HAP-1 (cell line): ENCODE results near the gene RAPSN.

Experiments used
- DNase-seq, 2 experiments: peaks; one replicate each; pipeline ENCODE4 v3.0.0-alpha.2; 2016 to 2020; ENCODE audit warnings: low spot score in 2 of 2
- H3K27me3 ChIP-seq: fragments of 250-450 bp; sonication (Bioruptor Pico); 2 replicates; pipeline ENCODE4 v1.5.1; 2020; ENCODE audit warnings: low read depth, mild to moderate bottlenecking, moderate library complexity
- H3K36me3 ChIP-seq: fragments of 250-450 bp; sonication (Bioruptor Pico); replicated peaks from 2 replicates; pipeline ENCODE4 v1.5.1; 2020; ENCODE audit warnings: mild to moderate bottlenecking
- H3K4me1 ChIP-seq: fragments of 250-450 bp; sonication (Bioruptor Pico); 2 replicates; pipeline ENCODE4 v1.5.1; 2020; ENCODE audit warnings: mild to moderate bottlenecking
- H3K4me3 ChIP-seq: fragments of 250-450 bp; sonication (Bioruptor Pico); 2 replicates; pipeline ENCODE4 v1.5.1; 2020; ENCODE audit warnings: mild to moderate bottlenecking, moderate library complexity
- H3K9me3 ChIP-seq: fragments of 250-450 bp; sonication (Bioruptor Pico); 2 replicates; pipeline ENCODE4 v1.5.1; 2020; ENCODE audit warnings: mild to moderate bottlenecking, moderate library complexity
- in situ Hi-C: fragments of 300-500 bp; cut with MboI; formaldehyde crosslinking; loops from 3 replicates; pipeline ENCODE4 v1.14.3; 2020; ENCODE audit warnings: low sequenced_read_pairs, inconsistent platforms, mixed read lengths

RAPSN gene

DNA sequence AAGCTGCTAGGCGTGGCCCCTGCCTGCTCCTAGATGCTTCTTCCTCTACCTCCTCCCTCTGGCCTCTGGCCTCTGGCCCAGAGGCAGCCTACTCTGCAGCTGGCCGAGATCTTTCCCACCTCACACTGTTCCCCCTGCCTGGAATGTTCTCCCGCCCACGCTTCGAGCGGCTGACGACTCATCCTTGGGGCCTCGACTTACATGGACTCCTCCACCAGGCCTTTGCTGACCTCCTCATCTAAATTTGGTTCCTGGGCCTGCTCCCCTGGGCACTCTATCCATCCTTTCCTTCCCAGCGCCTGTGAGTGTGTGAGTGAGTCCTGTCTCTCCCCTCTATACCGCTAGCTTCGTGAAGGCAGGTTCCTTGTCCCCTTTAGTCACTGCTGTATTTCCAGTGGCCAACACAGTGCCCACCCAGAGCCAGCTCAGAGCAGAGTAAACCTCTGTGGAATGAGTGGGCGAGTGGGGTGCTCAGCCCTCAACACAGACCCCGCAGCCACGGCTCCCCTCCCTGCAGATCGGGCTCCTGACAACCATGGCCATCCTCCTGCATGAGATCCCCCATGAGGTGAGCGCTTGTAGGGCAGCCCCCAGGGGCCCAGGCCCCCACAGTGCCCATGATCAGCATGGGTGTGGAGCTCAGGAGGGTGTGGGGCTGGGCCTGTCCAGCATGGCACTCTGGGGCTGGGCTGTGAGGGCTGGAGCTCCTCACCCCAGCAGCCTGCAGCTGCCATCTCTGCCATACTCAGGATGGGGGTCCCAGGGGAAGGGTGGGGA lies 34.8 kb downstream of the RAPSN start:
- H3K36me3 ChIP-seq, result peaks cover 71% of the 10 kb centered on the region
- DNase-seq, result no peak

DNA sequence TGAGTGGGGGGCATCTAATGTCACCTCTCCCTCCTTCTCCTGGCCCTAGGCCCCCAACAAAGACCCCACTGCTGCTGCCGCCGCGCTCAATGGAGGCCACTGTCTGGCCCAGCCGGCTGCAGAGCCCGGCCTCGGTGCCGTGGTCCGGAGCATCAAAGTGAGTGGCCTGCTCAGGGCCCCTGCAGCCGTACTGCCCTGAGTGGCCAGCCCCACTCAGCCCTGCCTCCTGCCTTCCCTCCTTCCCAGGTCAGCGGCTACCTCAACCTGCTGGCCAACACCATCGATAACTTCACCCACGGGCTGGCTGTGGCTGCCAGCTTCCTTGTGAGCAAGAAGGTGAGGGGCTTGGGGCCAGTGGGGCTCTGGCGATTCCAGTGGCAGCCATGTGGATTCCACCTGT lies 35.6 kb downstream of the RAPSN start:
- Histone ChIP-seq H3K36me3 (peaks cover 63% of the 10 kb centered on the region), H3K27me3 (no peaks in the 10 kb centered on the region), H3K4me3 (no peak overlapping the region), H3K9me3 (no peaks in the 10 kb centered on the region), H3K4me1 (peaks cover 7% of the 10 kb centered on the region; the same call in 1 of the 2 replicates)
- no peak for DNase-seq
- in situ Hi-C loops, result no loop called here

More for the DNA sequence above, 34.8 kb downstream of the RAPSN start:
- in situ Hi-C loops, result no loop called here
- H3K4me3 ChIP-seq, result no peak overlapping the region
- H3K4me1 ChIP-seq, result peaks cover 7% of the 10 kb centered on the region; the same call in 1 of the 2 replicates
- H3K27me3 ChIP-seq, result no peaks in the 10 kb centered on the region
- no peaks in the 10 kb centered on the region for H3K9me3 ChIP-seq

DNA sequence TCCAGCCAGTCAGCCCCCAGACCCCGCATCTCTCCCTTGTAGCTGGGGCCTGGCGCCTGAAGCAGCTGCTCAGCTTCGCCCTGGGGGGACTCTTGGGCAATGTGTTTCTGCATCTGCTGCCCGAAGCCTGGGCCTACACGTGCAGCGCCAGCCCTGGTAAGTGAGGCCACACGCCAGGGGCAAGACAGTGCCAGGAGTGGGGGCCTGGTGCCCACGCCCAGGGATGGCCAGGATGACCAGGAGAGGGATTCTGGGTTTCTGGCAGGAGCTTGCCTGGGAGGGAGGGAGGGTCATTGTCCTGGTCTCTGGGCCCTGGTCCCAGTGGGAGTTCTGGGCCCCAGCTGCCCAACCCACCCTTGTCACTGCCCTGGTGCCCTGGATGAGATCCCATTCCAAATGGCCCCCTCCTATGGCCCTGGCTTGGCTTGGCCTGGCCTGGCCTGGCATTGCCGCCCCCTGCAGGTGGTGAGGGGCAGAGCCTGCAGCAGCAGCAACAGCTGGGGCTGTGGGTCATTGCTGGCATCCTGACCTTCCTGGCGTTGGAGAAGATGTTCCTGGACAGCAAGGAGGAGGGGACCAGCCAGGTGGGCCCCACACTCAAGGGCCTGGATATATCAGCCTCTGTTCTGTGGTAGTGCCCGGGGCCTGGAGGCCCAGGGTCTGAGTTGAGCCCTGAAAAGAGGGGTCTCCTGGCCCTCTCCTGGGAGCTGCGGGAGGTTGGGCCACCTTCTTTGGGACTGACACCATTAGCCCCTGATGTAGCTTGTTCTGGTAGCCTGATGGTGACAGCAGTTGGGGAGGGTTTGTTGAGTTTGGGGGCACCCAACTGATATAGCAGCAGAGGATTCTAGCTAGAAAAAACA lies 36.8 kb downstream of the RAPSN start:
- peaks cover 51% of the 10 kb centered on the region for H3K36me3 ChIP-seq
- peaks cover 13% of the 10 kb centered on the region for H3K4me1 ChIP-seq
- no peaks in the 10 kb centered on the region for H3K9me3 ChIP-seq
- in situ Hi-C loops, result no loop called here
- no peaks in the 10 kb centered on the region for H3K27me3 ChIP-seq
- DNase-seq, result peak; percentile 22 to 81
- no peak overlapping the region for H3K4me3 ChIP-seq

DNA sequence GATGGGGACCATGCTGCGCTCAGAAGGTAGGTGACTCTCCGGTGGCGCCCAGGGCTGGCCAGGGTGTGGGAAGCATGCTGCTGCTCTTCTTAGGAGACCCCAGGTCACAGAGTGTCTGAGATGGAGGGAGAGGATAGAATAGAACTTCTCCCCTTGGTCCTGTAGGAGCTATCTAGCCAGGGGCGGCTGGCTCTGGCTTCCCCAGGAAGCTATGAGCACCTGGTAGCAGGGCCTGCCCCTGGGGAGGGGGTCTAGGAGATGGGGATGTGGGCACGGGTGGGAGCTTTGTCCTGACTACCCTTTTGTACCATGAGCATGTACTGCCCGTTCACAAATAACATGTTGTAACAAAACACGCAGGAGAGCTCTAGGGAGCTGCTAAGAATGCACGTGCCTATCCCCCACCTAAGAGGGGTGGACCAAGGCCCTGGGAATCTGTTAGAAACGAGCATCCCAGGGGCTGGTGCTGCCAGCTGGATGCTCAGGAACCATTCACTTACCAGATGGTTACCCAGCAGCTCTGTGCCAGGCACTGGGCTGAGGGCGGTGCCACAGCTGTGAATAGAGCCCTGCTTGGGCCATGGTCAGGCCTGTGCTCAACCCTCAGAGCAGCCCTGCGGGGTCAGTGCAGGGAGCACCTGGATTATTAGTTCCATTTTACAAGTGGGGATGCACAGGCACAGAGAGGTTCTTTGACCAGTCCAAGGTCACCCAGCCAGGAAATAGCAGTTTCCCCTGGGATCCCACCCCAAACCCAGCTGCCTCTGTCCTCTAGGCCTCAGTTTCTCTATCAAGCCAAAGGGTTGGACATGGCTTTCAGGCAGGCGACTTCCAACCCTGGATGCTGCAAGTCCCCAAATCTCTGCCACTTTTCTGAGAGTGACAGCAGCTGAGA lies 38.3 kb downstream of the RAPSN start:
- H3K36me3 ChIP-seq, result peaks cover 39% of the 10 kb centered on the region
- no peak overlapping the region for H3K4me3 ChIP-seq
- no peaks in the 10 kb centered on the region for H3K9me3 ChIP-seq
- in situ Hi-C loops, result no loop called here
- peaks cover 13% of the 10 kb centered on the region for H3K4me1 ChIP-seq
- H3K27me3 ChIP-seq, result no peaks in the 10 kb centered on the region
- DNase-seq, result no peak

DNA sequence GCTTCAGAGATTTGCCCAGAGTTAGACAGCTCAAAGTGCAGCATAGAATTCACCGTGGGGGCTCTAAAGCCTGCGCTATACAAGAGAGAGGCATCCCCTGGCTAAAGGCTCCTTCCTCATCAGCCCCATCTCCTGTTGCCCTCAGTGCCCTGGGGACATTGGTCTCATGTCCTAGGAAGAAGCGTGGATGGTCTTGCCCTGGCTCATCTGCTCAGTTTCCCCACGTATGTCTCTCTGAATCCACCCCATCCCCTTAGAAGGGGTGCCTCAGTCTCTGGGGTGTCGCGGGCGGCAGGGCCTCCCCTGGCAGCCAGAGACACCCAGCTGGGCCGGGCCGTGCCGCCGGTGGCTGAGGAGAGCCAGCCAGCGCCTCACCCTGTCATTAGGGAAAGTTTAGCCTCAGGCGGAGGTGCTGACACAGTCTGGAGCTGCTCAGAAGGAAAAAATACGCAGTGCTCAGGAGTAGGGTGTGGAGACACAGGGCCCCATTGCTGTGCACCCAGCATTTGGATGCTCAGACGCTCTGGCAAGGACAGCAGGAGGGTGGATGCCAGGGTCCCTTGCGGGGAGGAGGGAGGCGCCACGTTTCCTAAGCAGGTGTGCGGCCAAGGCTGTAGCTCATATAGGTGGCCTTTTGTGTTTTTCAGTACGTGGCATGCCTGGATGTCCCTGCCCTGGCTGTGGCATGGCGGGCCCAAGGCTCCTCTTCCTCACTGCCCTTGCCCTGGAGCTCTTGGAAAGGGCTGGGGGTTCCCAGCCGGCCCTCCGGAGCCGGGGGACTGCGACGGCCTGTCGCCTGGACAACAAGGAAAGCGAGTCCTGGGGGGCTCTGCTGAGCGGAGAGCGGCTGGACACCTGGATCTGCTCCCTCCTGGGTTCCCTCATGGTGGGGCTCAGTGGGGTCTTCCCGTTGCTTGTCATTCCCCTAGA lies 39.2 kb downstream of the RAPSN start:
- in situ Hi-C loops, result no loop called here
- peak overlapping the region; percentile 83 for H3K4me3 ChIP-seq
- H3K9me3 ChIP-seq, result no peaks in the 10 kb centered on the region
- peaks cover 30% of the 10 kb centered on the region for H3K36me3 ChIP-seq
- no peak for DNase-seq
- no peaks in the 10 kb centered on the region for H3K27me3 ChIP-seq
- H3K4me1 ChIP-seq, result peaks cover 13% of the 10 kb centered on the region

DNA sequence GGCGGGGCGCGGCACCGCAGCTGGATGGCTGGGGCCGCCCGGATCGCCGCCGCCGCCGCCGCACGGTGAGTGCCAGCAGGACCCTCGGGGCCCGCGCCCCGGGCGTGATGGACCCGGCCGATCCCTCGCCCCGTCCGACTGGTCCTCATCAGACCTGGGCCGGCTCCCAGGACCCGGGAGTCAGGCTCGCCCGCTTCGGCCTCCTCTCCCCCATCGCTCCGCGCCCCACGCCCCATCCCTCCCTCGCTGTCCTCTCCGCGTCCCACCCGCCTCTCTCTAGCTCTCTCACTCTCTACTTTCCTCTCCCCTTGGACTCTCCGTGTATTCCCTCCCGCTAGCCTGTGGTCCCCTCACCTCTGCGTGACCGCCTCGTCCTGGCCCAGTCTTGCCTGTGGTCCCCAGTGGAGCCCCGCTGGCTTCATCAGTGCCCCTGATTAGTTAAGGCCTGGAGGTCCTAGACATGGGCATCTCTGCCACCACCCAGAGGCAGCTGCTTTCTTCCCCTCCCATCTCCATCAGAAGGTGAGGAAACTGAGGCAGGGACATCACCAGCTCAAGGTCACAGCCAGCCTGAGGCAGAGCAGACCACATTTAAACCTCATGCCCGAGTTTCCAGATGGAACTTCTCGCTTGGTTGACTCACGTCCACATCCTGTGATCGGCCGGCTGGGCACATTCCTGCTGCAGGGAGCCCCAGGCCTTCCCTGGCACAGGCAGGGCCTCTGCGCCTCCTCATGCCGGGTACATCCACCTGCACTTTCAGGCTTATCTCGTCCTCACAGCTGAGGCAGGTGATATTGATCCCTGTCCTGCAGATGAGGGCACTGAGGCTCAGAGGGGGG lies 40.1 kb downstream of the RAPSN start:
- Histone ChIP-seq H3K9me3 (no peaks in the 10 kb centered on the region), H3K27me3 (no peaks in the 10 kb centered on the region), H3K4me1 (peaks cover 13% of the 10 kb centered on the region), H3K4me3 (peak overlapping the region; percentile 83), H3K36me3 (peaks cover 22% of the 10 kb centered on the region)
- in situ Hi-C loops, result no loop called here
- DNase-seq, result peak in 1 of 2 experiments; percentile 31

DNA sequence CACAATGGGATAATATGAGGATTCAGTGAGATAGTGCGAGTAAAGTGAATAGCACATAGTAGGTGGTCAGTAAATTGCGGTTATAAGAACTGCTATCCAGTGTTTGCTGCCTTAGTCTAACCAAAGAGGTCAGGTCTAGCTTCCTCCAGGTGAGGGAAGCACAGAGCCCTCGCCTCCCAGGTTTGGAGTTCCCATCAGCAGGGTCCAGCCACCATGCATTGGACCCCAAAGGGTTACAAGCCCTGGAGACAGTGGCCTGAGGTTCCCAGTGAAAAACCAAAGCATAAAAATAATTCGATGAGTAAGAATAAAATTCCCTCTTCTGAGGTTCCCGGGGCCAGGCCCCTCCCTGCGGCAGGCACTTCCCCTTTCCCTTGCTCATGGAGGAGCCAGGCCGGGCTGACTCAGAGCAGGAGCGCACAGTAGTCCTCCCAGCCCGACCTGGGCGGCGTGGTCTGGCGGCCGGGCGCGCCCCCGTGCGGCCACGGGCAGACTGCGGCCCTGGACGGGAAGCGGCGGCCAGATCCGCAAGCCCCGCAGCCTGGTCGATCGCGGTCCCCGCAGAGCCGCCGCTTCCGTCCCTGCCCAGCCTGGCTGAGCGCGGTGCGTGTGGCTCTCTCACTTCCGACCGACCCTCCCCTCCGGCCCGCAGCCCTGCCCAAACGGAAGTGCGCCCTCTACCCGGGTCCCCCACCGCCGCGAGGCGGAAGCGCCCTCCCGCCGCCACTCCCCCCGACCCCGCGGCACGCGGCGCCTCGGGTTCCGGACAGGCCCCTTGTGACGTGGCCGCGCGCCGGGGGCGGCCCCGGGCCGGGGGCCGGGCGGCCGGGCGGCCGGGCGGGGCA lies 41.0 kb downstream of the RAPSN start, which contains the start of gene SLC39A13:
Gene SLC39A13, plus strand, starts transcription at position 845 of the 845 bp plus-strand sequence. CDS start 1,505 bp downstream, outside the sequence.
- Histone ChIP-seq H3K27me3 (no peaks in the 10 kb centered on the region), H3K36me3 (peaks cover 16% of the 10 kb centered on the region), H3K4me1 (peaks cover 13% of the 10 kb centered on the region), H3K4me3 (peak within 1 kb of the TSS; percentile 83), H3K9me3 (no peaks in the 10 kb centered on the region)
- in situ Hi-C loops, result no loop called here
- peak; percentile 87 to 96 for DNase-seq

DNA sequence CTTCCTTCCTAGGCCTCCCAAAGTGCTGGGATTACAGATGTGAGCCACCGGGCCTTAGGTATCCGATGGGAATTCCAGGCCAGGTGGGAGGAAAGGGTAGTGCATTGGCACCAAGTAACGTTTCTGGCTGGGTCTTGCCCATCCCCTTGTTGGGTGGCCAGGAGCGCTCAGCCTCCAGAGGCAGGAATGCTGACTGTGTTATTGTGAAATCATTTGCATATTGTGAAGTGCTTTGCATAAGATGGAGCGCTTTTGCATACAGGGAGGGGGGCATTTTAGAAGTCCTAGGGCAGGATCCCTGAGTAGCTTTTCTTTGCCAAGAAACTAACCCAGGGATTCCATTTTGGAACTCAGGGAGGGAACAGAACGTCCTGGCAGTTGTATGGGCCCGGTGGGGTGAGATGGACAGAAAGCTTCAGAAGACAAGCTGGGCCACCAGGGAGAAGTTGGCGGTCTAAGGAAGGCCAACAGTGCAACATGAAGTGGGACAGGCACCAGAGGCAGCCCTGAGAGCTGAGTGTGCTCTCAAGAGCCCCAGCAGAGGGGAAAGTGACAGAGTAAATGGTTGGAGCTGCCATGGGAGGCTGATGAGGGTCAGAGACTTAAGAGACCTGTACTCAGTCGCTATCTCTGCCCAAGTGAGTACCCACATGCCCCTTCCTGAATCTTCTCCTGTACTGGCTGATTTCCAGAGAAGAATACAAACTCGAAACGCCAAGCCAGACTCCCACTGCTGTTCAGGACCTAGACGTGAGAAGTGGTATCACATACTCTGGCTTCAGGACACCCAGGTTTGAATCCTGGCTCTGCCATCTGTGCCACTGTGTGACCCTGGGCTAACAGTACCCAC lies 41.8 kb downstream of the RAPSN start:
- in situ Hi-C loops, result no loop called here
- H3K36me3 ChIP-seq, result peaks cover 14% of the 10 kb centered on the region
- no peaks in the 10 kb centered on the region for H3K27me3 ChIP-seq
- peak overlapping the region; percentile 52 for H3K4me3 ChIP-seq
- no peak for DNase-seq
- H3K4me1 ChIP-seq, result peaks cover 13% of the 10 kb centered on the region
- H3K9me3 ChIP-seq, result no peaks in the 10 kb centered on the region

DNA sequence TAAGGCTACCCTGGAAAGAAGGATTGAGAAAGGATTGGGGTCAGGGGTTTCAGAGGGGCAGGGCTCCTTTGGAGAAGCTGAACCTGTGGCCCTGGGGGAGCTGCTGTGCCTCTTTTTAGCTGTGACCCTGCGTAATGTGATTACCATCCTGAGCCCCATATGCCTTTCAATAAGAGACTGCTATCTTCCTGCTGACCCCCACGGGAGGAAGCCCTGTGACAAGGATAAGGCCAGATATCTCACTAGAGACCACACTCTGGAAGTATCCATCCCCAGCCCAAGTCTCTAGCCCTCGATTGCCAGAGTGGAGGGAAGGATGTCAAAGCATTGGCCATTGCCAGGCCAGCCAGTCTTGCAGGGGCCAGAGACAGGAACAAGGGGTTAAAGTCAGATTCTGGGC lies 45.4 kb downstream of the RAPSN start:
- Histone ChIP-seq H3K9me3 (no peaks in the 10 kb centered on the region), H3K4me3 (no peak overlapping the region), H3K27me3 (no peaks in the 10 kb centered on the region), H3K4me1 (peaks cover 13% of the 10 kb centered on the region), H3K36me3 (no peaks in the 10 kb centered on the region)
- in situ Hi-C loops, result no loop called here
- no peak for DNase-seq

DNA sequence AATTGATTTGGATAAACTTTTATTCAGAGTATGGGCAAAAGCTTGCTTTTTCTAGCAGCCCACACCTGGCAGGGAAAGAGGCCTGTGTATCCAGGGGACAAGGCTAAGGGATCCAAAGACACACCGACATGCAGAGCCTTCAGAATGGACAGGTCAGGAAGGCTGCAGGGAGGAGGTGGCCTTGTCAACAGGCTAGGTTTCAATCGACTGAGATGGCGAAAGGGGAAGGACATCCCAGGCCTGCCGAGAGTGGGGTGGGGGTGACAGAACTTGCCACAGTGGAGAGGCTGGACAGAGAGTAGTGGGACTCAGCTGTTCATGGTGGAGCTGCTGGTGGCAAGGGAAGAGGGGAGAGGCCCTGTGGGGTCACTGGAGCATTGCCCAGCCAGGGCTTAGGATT lies 45.8 kb downstream of the RAPSN start:
- in situ Hi-C loops, result no loop called here
- no peak for DNase-seq
- peaks cover 13% of the 10 kb centered on the region for H3K4me1 ChIP-seq

More for the DNA sequence above, 45.8 kb downstream of the RAPSN start:
- H3K27me3 ChIP-seq, result no peaks in the 10 kb centered on the region
- H3K9me3 ChIP-seq, result no peaks in the 10 kb centered on the region
- no peak overlapping the region for H3K4me3 ChIP-seq
- no peaks in the 10 kb centered on the region for H3K36me3 ChIP-seq
